PC-3 (cell line): ENCODE data around the gene KLKB1. TPM values are rescaled to one million over a fixed set of nuclear protein-coding genes. Genes with fewer than 3 reads are reported as not detected.

Source experiments
- ATAC-seq: fragments of 200-7000 bp; cut with Tn5 transposase; 2 replicates; pipeline ENCODE4 v1.9.1; 2020; ENCODE audit warnings: mild to moderate bottlenecking, moderate library complexity
- BruUV-seq: library from RNA; stranded (reverse); fragments of 400-500 nt; replicated peaks from 2 replicates; lab custom pipeline; 2021; lab: Mats Ljungman, UMichigan
- CTCF ChIA-PET: fragments of 300-600 bp; sonication (Branson Sonifier 250); formaldehyde crosslinking; loops from one replicate; lab custom pipeline; 2022; ENCODE audit warnings: antibody characterized with exemption; lab: Charles Lee
- POLR2A ChIA-PET: fragments of 300-600 bp; sonication (Branson Sonifier 250); formaldehyde crosslinking; loops from one replicate; lab custom pipeline; 2022; ENCODE audit warnings: antibody characterized with exemption; ENCODE audit not compliant: unreplicated experiment; lab: Charles Lee
- DNase-seq: peaks from one replicate; pipeline ENCODE4 v3.0.0-alpha.2; 2015
- H2AFZ ChIP-seq: fragments of 300-600 bp; sonication (generic); 2 replicates; pipeline ENCODE4 v1.6.0; 2016; ENCODE audit warnings: antibody characterized with exemption, low read length
- H3F3A ChIP-seq: fragments of 300-600 bp; sonication (generic); one replicate; pipeline ENCODE4 v1.6.0; 2017; ENCODE audit warnings: antibody characterized with exemption, low read length, control low read depth, mild to moderate bottlenecking; ENCODE audit not compliant: unreplicated experiment
- H3K27ac ChIP-seq: fragments of 300-600 bp; sonication (generic); 2 replicates; pipeline ENCODE4 v1.5.1; 2016; ENCODE audit warnings: mild to moderate bottlenecking, low read length
- H3K27me3 ChIP-seq: fragments of 300-600 bp; sonication (generic); 2 replicates; pipeline ENCODE4 v1.6.1; 2016; ENCODE audit warnings: low read length, mixed read lengths
- H3K36me3 ChIP-seq: fragments of 300-600 bp; sonication (generic); 2 replicates; pipeline ENCODE4 v1.6.1; 2016; ENCODE audit warnings: low read depth, mixed run types, low read length, mixed read lengths
- H3K4me1 ChIP-seq: fragments of 300-600 bp; sonication (generic); 2 replicates; pipeline ENCODE4 v1.5.1; 2016; ENCODE audit warnings: low read length; ENCODE audit not compliant: insufficient read depth
- H3K4me2 ChIP-seq: fragments of 300-600 bp; sonication (generic); 2 replicates; pipeline ENCODE4 v1.6.0; 2016; ENCODE audit warnings: low read length
- H3K4me3 ChIP-seq: fragments of 300-600 bp; sonication (generic); 2 replicates; pipeline ENCODE4 v1.5.1; 2016; ENCODE audit warnings: mild to moderate bottlenecking, low read length, mixed read lengths
- H3K79me2 ChIP-seq: fragments of 300-600 bp; sonication (generic); 2 replicates; pipeline ENCODE4 v1.6.1; 2017; ENCODE audit warnings: low read length, mixed read lengths
- H3K9ac ChIP-seq: fragments of 300-600 bp; sonication (generic); 2 replicates; pipeline ENCODE4 v1.6.0; 2016; ENCODE audit warnings: mild to moderate bottlenecking, low read length
- H3K9me2 ChIP-seq: fragments of 300-600 bp; sonication (generic); replicated peaks from 2 replicates; pipeline ENCODE4 v1.6.1; 2016; ENCODE audit warnings: mixed run types, low read length, mixed read lengths
- H3K9me3 ChIP-seq: fragments of 300-600 bp; sonication (generic); 2 replicates; pipeline ENCODE4 v1.6.1; 2016; ENCODE audit warnings: low read length, mixed read lengths
- H4K20me1 ChIP-seq: fragments of 300-600 bp; sonication (generic); 2 replicates; pipeline ENCODE4 v1.6.1; 2016; ENCODE audit warnings: low read length, mixed read lengths
- CTCF ChIP-seq: fragments of 300-600 bp; sonication (generic); conservative IDR thresholded peaks from 2 replicates; pipeline ENCODE4 v1.5.1; 2017; ENCODE audit warnings: antibody characterized with exemption, low read depth, mild to moderate bottlenecking, low read length
- EZH2 ChIP-seq: fragments of 300-600 bp; sonication (generic); IDR thresholded peaks from one replicate; pipeline ENCODE4 v1.6.1; 2017; ENCODE audit warnings: antibody characterized with exemption, mild to moderate bottlenecking, low read length; ENCODE audit not compliant: unreplicated experiment
- EZH2phosphoT487 ChIP-seq: fragments of 300-600 bp; sonication (generic); IDR thresholded peaks from 2 replicates; pipeline ENCODE4 v1.6.1; 2018; ENCODE audit warnings: mild to moderate bottlenecking, antibody characterized with exemption, low read length, borderline replicate concordance
- intact Hi-C: fragments of 100-400 bp; cut with micrococcal nuclease; formaldehyde crosslinking; loops from 2 replicates; pipeline ENCODE4 v1.9.0; 2023
- total RNA-seq: library from RNA; depleted of rRNA; stranded (reverse); fragments of >200 nt; gene quantifications from 2 replicates; pipeline ENCODE4 v1.2.3, GENCODE V29; 2014; rRNA removed

Gene KLKB1
- total RNA-seq, 1 experiment from 2014 or later: not detected

DNA sequence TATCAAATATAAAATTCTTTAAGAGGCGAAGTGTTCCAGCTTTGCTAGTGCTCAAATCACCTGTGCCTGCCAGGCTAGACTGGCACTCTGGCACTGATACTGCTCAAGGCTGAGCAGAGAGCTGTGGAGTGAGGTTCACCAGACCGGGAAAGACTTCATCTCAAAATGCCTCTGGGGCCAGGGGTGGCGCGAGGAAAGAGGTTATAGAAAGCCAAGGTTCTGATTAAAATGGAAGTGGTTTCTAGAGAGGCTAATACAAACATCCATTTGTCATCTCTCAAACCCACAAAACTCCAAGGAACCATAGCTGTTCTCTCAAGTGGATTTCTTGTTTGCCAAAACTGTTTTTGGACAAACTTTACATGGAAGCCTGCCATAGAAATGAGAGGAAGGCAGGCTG lies 80.2 kb downstream of the KLKB1 start:
- Histone ChIP-seq H3K4me2 (no peak overlapping the region), H3K4me3 (no peak overlapping the region), H2AFZ (no peak overlapping the region), H3K36me3 (no peaks in the 10 kb centered on the region), H3K79me2 (no peaks in the 10 kb centered on the region), H4K20me1 (no peaks in the 10 kb centered on the region), H3K9me3 (no peaks in the 10 kb centered on the region), H3K9me2 (no peaks in the 10 kb centered on the region), H3K9ac (no peak overlapping the region), H3K27me3 (peaks cover 35% of the 10 kb centered on the region), H3K4me1 (no peaks in the 10 kb centered on the region), H3F3A (no peaks in the 10 kb centered on the region), H3K27ac (no peak overlapping the region)
- ChIA-PET POLR2A (interaction anchor here (0.6 kb wide), 1 partner anchor 43 kb away, joined by 3 read pairs; no protein-coding TSS in a partner anchor), CTCF (no interaction called here)
- DNase-seq: no peak
- no TSS peak for BruUV-seq
- intact Hi-C loops: no loop called here
- no peak for ATAC-seq
- TF ChIP-seq EZH2 (no peak), EZH2phosphoT487 (no peak), CTCF (no peak)

- Histone ChIP-seq H3K9me2 (no peaks in the 10 kb centered on the region), H3K36me3 (no peaks in the 10 kb centered on the region), H2AFZ (no peak overlapping the region), H3K9me3 (no peaks in the 10 kb centered on the region), H3F3A (no peaks in the 10 kb centered on the region), H3K4me2 (no peak overlapping the region), H3K27ac (no peak overlapping the region), H3K79me2 (no peaks in the 10 kb centered on the region), H3K4me3 (no peak overlapping the region), H4K20me1 (no peaks in the 10 kb centered on the region), H3K4me1 (no peaks in the 10 kb centered on the region), H3K27me3 (peaks cover 36% of the 10 kb centered on the region), H3K9ac (no peak overlapping the region)
- BruUV-seq: no TSS peak
- no peak for ATAC-seq
- POLR2A ChIA-PET: no interaction called here
- intact Hi-C loops: no loop called here
- TF ChIP-seq EZH2 (no peak), CTCF (no peak)
- CTCF ChIA-PET: no interaction called here
- no peak for DNase-seq
Measured at GRCh38 chr4:186307916-186308315, 80.6 kb downstream of the KLKB1 start.

Other genes with a start within 250 kb of the KLKB1 start
- 0.33 TPM in 1 of 2 replicates, not detected in the other for gene TLR3, start 158.4 kb upstream of the KLKB1 start, total RNA-seq
- 0.22 TPM in 1 of 2 replicates, not detected in the other for gene FAM149A, start 122.8 kb upstream of the KLKB1 start, total RNA-seq
- gene CYP4V2, start 35.9 kb upstream of the KLKB1 start, total RNA-seq: 0.17 and 0.69 TPM in 2 replicates
- not detected in 2 replicates for gene F11, start 38.7 kb downstream of the KLKB1 start, total RNA-seq